PC-3 (cell line): ENCODE data around the gene ABLIM1.

Experiments
- CTCF ChIP-seq: fragments of 300-600 bp; sonication (generic); conservative IDR thresholded peaks from 2 replicates; pipeline ENCODE4 v1.5.1; 2017; ENCODE audit warnings: antibody characterized with exemption, low read depth, mild to moderate bottlenecking, low read length
- EZH2 ChIP-seq: fragments of 300-600 bp; sonication (generic); IDR thresholded peaks from one replicate; pipeline ENCODE4 v1.6.1; 2017; ENCODE audit warnings: antibody characterized with exemption, mild to moderate bottlenecking, low read length; ENCODE audit not compliant: unreplicated experiment
- EZH2phosphoT487 ChIP-seq: fragments of 300-600 bp; sonication (generic); IDR thresholded peaks from 2 replicates; pipeline ENCODE4 v1.6.1; 2018; ENCODE audit warnings: mild to moderate bottlenecking, antibody characterized with exemption, low read length, borderline replicate concordance

- TF ChIP-seq CTCF (no peak), EZH2 (no peak), EZH2phosphoT487 (no peak)
Measured at GRCh38 chr10:114491933-114492332, 166.1 kb downstream of the ABLIM1 start.
